Measurements from ENCODE around the gene SVIL.
A peak's percentile ranks its signal among the peaks of the same experiment; 100 is the strongest.
"Not testable (repeated sequence)": the region's sequence is repeated elsewhere in the genome, so short reads cannot be mapped to it uniquely, and the experiment has no call there.

SVIL gene

GRCh38 chr10:29643771-29644501 is 9.2 kb upstream of the SVIL start:
- Mint-ChIP-seq H3K9me3 (no peaks in the 10 kb centered on the region), H3K27ac (no peak overlapping the region), H3K4me3 (no peak overlapping the region), H3K36me3 (peaks cover 4% of the 10 kb centered on the region), H3K4me1 (peaks cover 32% of the 10 kb centered on the region), H3K27me3 (peaks cover 7% of the 10 kb centered on the region)
- CTCF ChIA-PET = no interaction called here
- no peak for DNase-seq

- no peak overlapping the region for H3K4me3 Mint-ChIP-seq
- peaks cover 7% of the 10 kb centered on the region for H3K27me3 Mint-ChIP-seq
- peaks cover 22% of the 10 kb centered on the region for H3K4me1 Mint-ChIP-seq
- no peak for DNase-seq
- CTCF ChIA-PET = no interaction called here
- H3K27ac Mint-ChIP-seq = no peak overlapping the region
- peaks cover 4% of the 10 kb centered on the region for H3K36me3 Mint-ChIP-seq
- no peaks in the 10 kb centered on the region for H3K9me3 Mint-ChIP-seq
These were observed 8.2 kb upstream of the SVIL start for GRCh38 chr10:29642990-29643389.

DNA sequence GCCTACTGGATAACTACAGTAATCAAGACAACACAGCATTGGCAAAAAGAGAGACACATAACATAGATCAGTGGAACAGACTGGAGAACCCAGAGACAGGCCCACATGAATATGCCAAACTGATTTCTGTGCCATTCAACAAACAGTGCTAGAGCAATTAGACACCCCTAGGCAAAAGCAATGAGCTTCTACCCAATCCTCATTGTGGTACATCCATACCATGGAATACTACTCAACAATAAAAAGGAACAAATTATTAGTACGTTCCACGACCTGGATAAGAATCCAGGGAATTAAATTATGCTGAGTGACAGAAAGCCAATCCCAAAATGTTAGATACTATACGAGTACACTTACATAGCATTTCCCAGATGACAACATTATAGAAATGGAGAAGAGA is 2.8 kb upstream of the SVIL start:
- CTCF ChIA-PET = no interaction called here
- DNase-seq = no peak
- Mint-ChIP-seq H3K36me3 (peaks cover 4% of the 10 kb centered on the region), H3K9me3 (no peaks in the 10 kb centered on the region), H3K4me1 (peaks cover 32% of the 10 kb centered on the region), H3K27me3 (no peaks in the 10 kb centered on the region), H3K4me3 (no peak overlapping the region), H3K27ac (no peak overlapping the region)

- Mint-ChIP-seq H3K4me3 (no peak overlapping the region), H3K4me1 (peaks cover 34% of the 10 kb centered on the region)
These were observed 1.4 kb upstream of the SVIL start for GRCh38 chr10:29636178-29636577.

GRCh38 chr10:29635711-29636144 is 957 bp upstream of the SVIL start:
- DNase-seq = no peak
- peaks cover 34% of the 10 kb centered on the region for H3K4me1 Mint-ChIP-seq
- CTCF ChIA-PET = interaction anchor here (0.6 kb wide), 1 partner anchor 693 kb away, joined by 3 read pairs; no protein-coding TSS in a partner anchor
- H3K9me3 Mint-ChIP-seq = no peaks in the 10 kb centered on the region
- peaks cover 4% of the 10 kb centered on the region for H3K36me3 Mint-ChIP-seq
- peak overlapping the region; percentile 8 for H3K27ac Mint-ChIP-seq
- no peak overlapping the region for H3K4me3 Mint-ChIP-seq
- H3K27me3 Mint-ChIP-seq = no peaks in the 10 kb centered on the region

More at GRCh38 chr10:29636178-29636577, 1.4 kb upstream of the SVIL start:
- H3K27ac Mint-ChIP-seq = peak overlapping the region; percentile 8
- H3K9me3 Mint-ChIP-seq = no peaks in the 10 kb centered on the region
- no peaks in the 10 kb centered on the region for H3K27me3 Mint-ChIP-seq
- CTCF ChIA-PET = interaction anchor here (0.6 kb wide), 1 partner anchor 692 kb away, joined by 3 read pairs; no protein-coding TSS in a partner anchor
- H3K36me3 Mint-ChIP-seq = peaks cover 4% of the 10 kb centered on the region
- DNase-seq = no peak

DNA sequence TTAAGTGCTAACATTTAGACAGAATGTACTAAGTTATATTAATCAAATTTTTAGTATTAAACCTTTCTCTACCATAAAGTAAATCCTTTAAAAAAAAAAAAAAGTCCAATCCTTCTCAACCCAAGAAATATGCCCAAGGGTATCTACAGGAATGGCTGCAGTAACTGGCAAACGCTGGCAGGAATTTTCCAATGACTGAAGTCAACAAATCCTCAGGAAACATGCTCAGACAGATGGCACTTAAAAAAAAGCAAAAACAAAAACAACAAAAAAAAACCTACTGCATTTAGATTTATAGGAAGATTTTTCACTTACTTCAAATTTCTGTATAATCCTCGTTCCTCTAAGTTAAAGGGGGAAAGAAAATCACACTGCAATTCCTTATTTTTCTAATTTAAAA is 666 bp downstream of the SVIL start:
- no peak for DNase-seq
- H3K27ac Mint-ChIP-seq = no peak overlapping the region
- H3K4me1 Mint-ChIP-seq = peaks cover 34% of the 10 kb centered on the region
- no peaks in the 10 kb centered on the region for H3K36me3 Mint-ChIP-seq
- no peaks in the 10 kb centered on the region for H3K27me3 Mint-ChIP-seq
- CTCF ChIA-PET = no interaction called here
- no peaks in the 10 kb centered on the region for H3K9me3 Mint-ChIP-seq
- no peak overlapping the region for H3K4me3 Mint-ChIP-seq

- CTCF ChIA-PET = no interaction called here
- Mint-ChIP-seq H3K4me1 (peaks cover 22% of the 10 kb centered on the region), H3K36me3 (no peaks in the 10 kb centered on the region), H3K9me3 (no peaks in the 10 kb centered on the region), H3K4me3 (no peak overlapping the region), H3K27me3 (no peaks in the 10 kb centered on the region), H3K27ac (no peak overlapping the region)
- no peak for DNase-seq
These were observed 3.8 kb downstream of the SVIL start for GRCh38 chr10:29631049-29631339.

DNA sequence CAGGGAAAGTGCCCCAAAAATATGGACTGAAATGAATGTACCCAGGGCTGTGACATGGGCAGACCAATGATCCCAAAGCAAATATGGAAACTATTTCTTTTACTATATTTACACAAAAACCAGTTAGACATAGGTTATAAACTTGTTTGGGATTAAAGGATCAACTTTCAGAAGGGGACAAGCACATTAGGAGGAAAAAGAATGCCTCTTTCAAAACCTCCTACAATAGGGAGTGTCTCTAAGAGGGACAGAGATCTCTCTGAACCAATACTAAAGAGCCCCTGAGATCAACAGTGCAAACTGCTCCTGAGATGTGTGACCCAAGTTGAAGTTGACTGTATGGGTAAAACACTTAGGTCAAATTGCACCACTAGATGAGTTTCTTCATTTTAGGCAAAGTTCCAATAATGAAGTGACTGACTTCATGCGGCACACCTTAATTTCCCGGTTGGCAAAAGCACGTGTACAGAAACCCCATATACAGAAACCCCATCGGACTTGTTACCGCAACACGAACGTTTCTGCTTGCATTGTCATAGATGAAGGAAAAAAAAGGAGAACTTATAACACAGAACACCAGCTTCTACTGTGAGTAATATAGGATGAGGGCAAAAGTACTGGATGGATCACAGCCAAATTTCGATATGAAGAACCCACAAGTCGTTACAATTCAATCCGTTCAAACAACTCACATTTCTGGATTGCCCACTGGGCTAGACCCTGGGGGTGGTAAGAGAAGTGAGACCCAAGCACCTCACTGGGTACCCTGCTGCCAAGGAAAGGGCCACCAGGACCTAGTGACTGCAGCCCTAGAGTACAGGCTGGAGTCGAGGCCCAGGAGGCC is 4.3 kb downstream of the SVIL start:
- Mint-ChIP-seq H3K27ac (no peak overlapping the region), H3K27me3 (no peaks in the 10 kb centered on the region), H3K36me3 (no peaks in the 10 kb centered on the region), H3K4me1 (peaks cover 16% of the 10 kb centered on the region), H3K9me3 (no peaks in the 10 kb centered on the region), H3K4me3 (no peak overlapping the region)
- DNase-seq = no peak
- CTCF ChIA-PET = no interaction called here

DNA sequence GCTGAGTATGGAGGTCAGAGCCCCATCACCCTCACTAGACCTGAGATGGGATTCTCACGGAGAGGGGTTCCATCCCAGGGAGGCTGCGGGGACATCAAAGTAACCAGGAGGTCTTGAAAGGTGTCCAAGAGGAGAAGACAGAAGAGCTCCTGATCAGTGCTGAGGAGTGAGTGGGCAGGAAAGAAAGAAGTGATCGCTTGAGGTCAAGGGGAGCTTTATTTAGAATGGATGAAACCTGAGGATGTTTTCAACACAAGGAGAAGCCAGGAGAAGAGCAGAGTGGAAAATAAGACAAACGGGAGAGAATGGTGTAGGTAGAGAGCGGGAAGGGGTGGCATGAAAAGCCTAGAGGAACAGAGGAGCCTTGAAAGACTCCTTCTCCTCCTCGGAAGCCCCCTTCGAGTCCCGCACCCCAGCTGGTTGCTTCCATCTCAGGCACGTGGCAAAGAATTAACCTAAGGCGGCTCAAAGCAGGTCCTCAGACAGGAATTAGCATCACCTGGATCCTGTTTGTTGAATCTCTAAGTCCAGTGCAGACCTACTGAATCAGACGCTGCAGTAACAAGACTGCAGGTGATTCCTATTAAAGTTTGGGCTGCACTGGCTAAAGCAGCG is 5.8 kb downstream of the SVIL start:
- CTCF ChIA-PET = no interaction called here
- H3K27ac Mint-ChIP-seq = no peak overlapping the region

GRCh38 chr10:29628311-29628710 is 6.5 kb downstream of the SVIL start:
- H3K4me1 Mint-ChIP-seq = peaks cover 5% of the 10 kb centered on the region
- CTCF ChIA-PET = no interaction called here
- H3K4me3 Mint-ChIP-seq = no peak overlapping the region
- DNase-seq = no peak
- H3K27me3 Mint-ChIP-seq = no peaks in the 10 kb centered on the region
- H3K27ac Mint-ChIP-seq = no peak overlapping the region
- H3K9me3 Mint-ChIP-seq = no peaks in the 10 kb centered on the region
- no peaks in the 10 kb centered on the region for H3K36me3 Mint-ChIP-seq

More for the DNA sequence above, 5.8 kb downstream of the SVIL start:
- Mint-ChIP-seq H3K27me3 (no peaks in the 10 kb centered on the region), H3K4me3 (no peak overlapping the region), H3K4me1 (peaks cover 9% of the 10 kb centered on the region), H3K9me3 (no peaks in the 10 kb centered on the region), H3K36me3 (no peaks in the 10 kb centered on the region)
- no peak for DNase-seq

- H3K36me3 Mint-ChIP-seq = no peaks in the 10 kb centered on the region
- no peak overlapping the region for H3K4me3 Mint-ChIP-seq
- CTCF ChIA-PET = no interaction called here
- no peaks in the 10 kb centered on the region for H3K27me3 Mint-ChIP-seq
- H3K27ac Mint-ChIP-seq = no peak overlapping the region
- H3K4me1 Mint-ChIP-seq = peaks cover under 1% of the 10 kb centered on the region
- no peak for DNase-seq
- H3K9me3 Mint-ChIP-seq = no peaks in the 10 kb centered on the region
These were observed 7.3 kb downstream of the SVIL start for GRCh38 chr10:29627201-29628132.

GRCh38 chr10:29624357-29624756 is 10.4 kb downstream of the SVIL start:
- CTCF ChIA-PET, H3K9me3 Mint-ChIP-seq, H3K4me3 Mint-ChIP-seq, H3K27ac Mint-ChIP-seq, H3K4me1 Mint-ChIP-seq, DNase-seq, H3K27me3 Mint-ChIP-seq, H3K36me3 Mint-ChIP-seq: not testable (repeated sequence)

DNA sequence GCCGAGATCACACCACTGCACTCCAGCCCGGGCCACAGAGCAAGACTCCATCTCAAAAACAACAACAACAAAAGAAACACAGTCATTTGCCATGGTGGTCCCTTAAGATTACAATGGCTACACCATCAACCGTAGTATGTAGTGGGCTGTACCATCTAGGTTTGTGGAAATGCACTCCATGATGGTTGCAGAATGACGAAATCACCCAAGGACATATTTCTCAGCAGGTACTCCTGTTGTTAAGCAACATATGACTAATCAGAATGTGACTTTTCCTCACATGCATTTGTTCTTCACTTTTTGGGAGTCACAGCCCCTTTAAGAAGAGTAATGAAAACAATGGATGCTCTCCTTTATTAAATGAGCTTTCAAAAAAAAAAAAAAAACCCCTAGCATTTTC is 11.0 kb downstream of the SVIL start:
- CTCF ChIA-PET = no interaction called here
- no peaks in the 10 kb centered on the region for H3K9me3 Mint-ChIP-seq
- DNase-seq = no peak
- no peaks in the 10 kb centered on the region for H3K4me1 Mint-ChIP-seq
- no peak overlapping the region for H3K27ac Mint-ChIP-seq
- no peak overlapping the region for H3K4me3 Mint-ChIP-seq
- H3K27me3 Mint-ChIP-seq = no peaks in the 10 kb centered on the region
- H3K36me3 Mint-ChIP-seq = no peaks in the 10 kb centered on the region

DNA sequence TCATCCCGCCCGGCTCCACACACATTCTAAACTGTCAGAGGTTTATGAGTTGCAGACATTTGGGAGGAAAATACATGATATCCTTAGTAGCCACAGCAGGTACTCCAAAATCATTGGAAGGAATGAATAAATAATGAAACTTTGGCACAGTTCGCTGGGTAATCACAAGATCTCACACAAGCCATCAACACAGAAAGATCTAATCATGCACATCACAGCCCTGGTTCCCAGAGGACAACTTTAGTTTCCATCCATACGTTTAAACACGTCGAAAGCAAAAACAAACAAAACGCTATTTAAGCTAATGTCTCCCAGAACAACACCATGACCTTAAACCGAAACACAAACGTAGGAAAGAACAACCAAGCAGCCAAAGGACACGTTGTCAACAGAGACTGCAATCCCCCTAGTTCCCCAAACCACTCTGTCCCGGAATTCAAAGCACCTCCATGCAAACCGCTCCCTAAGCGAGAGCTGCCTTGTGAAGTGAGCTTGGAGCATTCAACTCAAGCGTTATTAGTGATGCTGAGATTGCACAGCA is 12.3 kb downstream of the SVIL start:
- Mint-ChIP-seq H3K36me3 (no peaks in the 10 kb centered on the region), H3K4me3 (no peak overlapping the region), H3K4me1 (no peaks in the 10 kb centered on the region), H3K27ac (no peak overlapping the region), H3K27me3 (no peaks in the 10 kb centered on the region), H3K9me3 (no peaks in the 10 kb centered on the region)
- no peak for DNase-seq
- CTCF ChIA-PET = interaction anchor here (0.8 kb wide), 1 partner anchor 11 kb away, joined by 3 read pairs; no protein-coding TSS in a partner anchor

Measured in activated naive CD4-positive, alpha-beta T cell treated with anti-CD3 and anti-CD28 coated beads, Interleukin-2, amount 10 ng/mL, durations not matched to agents 7 days and 5 days (primary cell).